Endothelial cell of umbilical vein (primary cell): ENCODE results near the gene SGCD. TPM values are rescaled to one million over a fixed set of nuclear protein-coding genes. Genes with fewer than 3 reads are reported as not detected.

Source experiments
- BruUV-seq: library from RNA; stranded (reverse); fragments of 400-500 nt; replicated peaks from 2 replicates; lab custom pipeline; 2021; lab: Mats Ljungman, UMichigan
- CTCF ChIA-PET: fragments of 300-600, 350-600 bp; sonication (Branson Sonifier 250); formaldehyde crosslinking; loops from one replicate; lab custom pipeline; 2021; ENCODE audit warnings: antibody characterized with exemption, inconsistent platforms; lab: Charles Lee
- POLR2A ChIA-PET: fragments of 300-600, 350-600 bp; sonication (Branson Sonifier 250); formaldehyde crosslinking; loops from one replicate; lab custom pipeline; 2021; ENCODE audit warnings: antibody characterized with exemption, inconsistent platforms; lab: Charles Lee
- DNase-seq: peaks from one replicate; pipeline ENCODE4 v3.0.0-alpha.2; 2011; ENCODE audit warnings: low read depth, low spot score
- FAIRE-seq: peaks from 2 replicates; lab custom pipeline; 2011; peaks lifted over from hg19 to GRCh38; lab: Jason Lieb, UNC
- H2AFZ ChIP-seq: 2 replicates; pipeline ENCODE4 v1.6.0; 2012; ENCODE audit warnings: low read depth, low read length, control low read depth, inconsistent platforms
- H3K27ac ChIP-seq: 2 replicates; pipeline ENCODE4 v1.5.1; 2011; ENCODE audit warnings: low read depth, mild to moderate bottlenecking, control low read depth, low read length, moderate library complexity; ENCODE audit not compliant: insufficient read depth
- H3K27me3 ChIP-seq, 2 experiments: 2 replicates each; pipeline versions ENCODE4 v1.6.0 to v1.6.1; 2011; ENCODE audit warnings: low read length in 2 of 2, mixed read lengths in 1 of 2; ENCODE audit not compliant: control insufficient read depth in 2 of 2, insufficient read depth in 2 of 2
- H3K36me3 ChIP-seq, 2 experiments: 2 replicates in 1 of 2; 3 replicates in 1 of 2; pipeline ENCODE4 v1.5.1; 2011; ENCODE audit warnings: low read length in 2 of 2, mild to moderate bottlenecking in 1 of 2, moderate library complexity in 1 of 2; ENCODE audit not compliant: control insufficient read depth in 2 of 2, insufficient read depth in 2 of 2; ENCODE audit errors: extremely low read depth in 1 of 2
- H3K4me1 ChIP-seq: 3 replicates; pipeline ENCODE4 v1.5.1; 2011; ENCODE audit warnings: mild to moderate bottlenecking, low read length; ENCODE audit not compliant: control insufficient read depth, insufficient read depth; ENCODE audit errors: extremely low read depth
- H3K4me2 ChIP-seq: 2 replicates; pipeline ENCODE4 v1.6.1; 2011; ENCODE audit warnings: low read length, control low read depth, mixed read lengths; ENCODE audit not compliant: insufficient read depth
- H3K4me3 ChIP-seq, 3 experiments: fragments of 200-600 bp in 1 of 3; sonication (generic), shearing (Covaris generic) in 1 of 3; replicated peaks in 1 of 3; 2 replicates each; pipeline ENCODE4 v1.5.1; 2011 to 2016; ENCODE audit warnings: control low read depth in 3 of 3, low read length in 3 of 3, mild to moderate bottlenecking in 2 of 3, inconsistent platforms in 1 of 3, low read depth in 1 of 3, moderate library complexity in 1 of 3; ENCODE audit not compliant: insufficient read depth in 1 of 3
- H3K79me2 ChIP-seq: 2 replicates; pipeline ENCODE4 v1.6.0; 2012; ENCODE audit warnings: low read length, inconsistent platforms; ENCODE audit not compliant: control insufficient read depth, insufficient read depth
- H3K9ac ChIP-seq: replicated peaks from 2 replicates; pipeline ENCODE3; 2011; ENCODE audit warnings: low read length, control low read depth; ENCODE audit not compliant: insufficient read depth; ENCODE audit errors: extremely low read depth
- H3K9me1 ChIP-seq: replicated peaks from 3 replicates; pipeline ENCODE4 v1.6.0; 2011; ENCODE audit warnings: mild to moderate bottlenecking, low read length; ENCODE audit not compliant: control insufficient read depth, insufficient read depth; ENCODE audit errors: extremely low read depth
- H3K9me3 ChIP-seq: replicated peaks from 2 replicates; pipeline ENCODE4 v1.5.1; 2012; ENCODE audit warnings: low read length, inconsistent platforms; ENCODE audit not compliant: control insufficient read depth, insufficient read depth
- H4K20me1 ChIP-seq: replicated peaks from 2 replicates; pipeline ENCODE3; 2011; ENCODE audit warnings: mild to moderate bottlenecking, low read length; ENCODE audit not compliant: control insufficient read depth, insufficient read depth; ENCODE audit errors: extremely low read depth
- EZH2 ChIP-seq: IDR thresholded peaks from 2 replicates; pipeline ENCODE4 v1.6.1; 2012; ENCODE audit warnings: borderline replicate concordance, low read depth, mild to moderate bottlenecking, moderate library complexity, low read length, inconsistent platforms; ENCODE audit not compliant: severe bottlenecking
- FOS ChIP-seq: IDR thresholded peaks from 2 replicates; pipeline ENCODE4 v1.6.1; 2011; ENCODE audit warnings: mild to moderate bottlenecking, low read length, moderate library complexity, borderline replicate concordance; ENCODE audit not compliant: insufficient read depth
- GATA2 ChIP-seq: IDR thresholded peaks from 2 replicates; pipeline ENCODE4 v1.7.0; 2011; ENCODE audit warnings: low read depth, mild to moderate bottlenecking, moderate library complexity, mixed read lengths, low read length; ENCODE audit not compliant: insufficient read length, insufficient read depth
- JUN ChIP-seq: IDR thresholded peaks from 2 replicates; pipeline ENCODE4 v1.6.1; 2011; ENCODE audit warnings: borderline replicate concordance, low read depth; ENCODE audit not compliant: insufficient read length, insufficient read depth
- MYC ChIP-seq: IDR thresholded peaks from one replicate; pipeline ENCODE4 v1.6.1; 2011; ENCODE audit warnings: mild to moderate bottlenecking, low read depth, low read length
- POLR2A ChIP-seq: IDR thresholded peaks from 2 replicates; pipeline ENCODE4 v1.6.1; 2012; ENCODE audit warnings: low read depth, mild to moderate bottlenecking, control low read depth, low read length
- POLR2AphosphoS5 ChIP-seq: IDR thresholded peaks from 2 replicates; pipeline ENCODE4 v1.6.1; 2012; ENCODE audit warnings: low read depth, mild to moderate bottlenecking, control low read depth, low read length, moderate library complexity; ENCODE audit not compliant: insufficient read depth
- dilution Hi-C: fragments of 300-500 bp; cut with MboI; formaldehyde crosslinking; loops from one replicate; pipeline ENCODE4 v1.15.0; 2019; ENCODE audit warnings: low sequenced_read_pairs; ENCODE audit not compliant: extremely low pct_ligation_motif_present
- intact Hi-C: fragments of 100-400 bp; cut with micrococcal nuclease; formaldehyde crosslinking; loops from one replicate; pipeline ENCODE4 v1.10.0; 2022
- polyA plus RNA-seq, 4 experiments: library from polyadenylated mRNA; depleted of rRNA in 3 of 4; stranded (reverse) in 3 of 4; unstranded in 1 of 4; fragments of >200 nt; gene quantifications; 2 replicates each; pipeline versions ENCODE4 v1.2.1 to v1.2.3, GENCODE V29; 2011 to 2012; ENCODE audit warnings: missing spikeins in 1 of 4
- total RNA-seq: library from RNA; stranded (reverse); gene quantifications from 2 replicates; pipeline ENCODE4 v1.2.3, GENCODE V29; 2021
- TF ChIP-seq, protein P1 (sequence below), 2 donors: IDR thresholded peaks; 1 replicate in 1 of 2; 2 replicates in 1 of 2; pipeline ENCODE4 v1.5.1; 2011; ENCODE audit warnings: low read length in 2 of 2, mild to moderate bottlenecking in 2 of 2, moderate library complexity in 2 of 2, control low read depth in 1 of 2, inconsistent platforms in 1 of 2, low read depth in 1 of 2; ENCODE audit not compliant: insufficient read depth in 1 of 2; ENCODE audit errors: extremely low read depth in 1 of 2
- TF ChIP-seq, protein P2 (sequence below): IDR thresholded peaks from 2 replicates; pipeline ENCODE4 v1.6.1; 2011; ENCODE audit not compliant: insufficient read depth, insufficient read length

Gene SGCD
- total and polyA plus RNA-seq, 2 donors (not counting 3 experiments of a cell fraction or from before 2014, with no cell fraction given), result not detected

DNA sequence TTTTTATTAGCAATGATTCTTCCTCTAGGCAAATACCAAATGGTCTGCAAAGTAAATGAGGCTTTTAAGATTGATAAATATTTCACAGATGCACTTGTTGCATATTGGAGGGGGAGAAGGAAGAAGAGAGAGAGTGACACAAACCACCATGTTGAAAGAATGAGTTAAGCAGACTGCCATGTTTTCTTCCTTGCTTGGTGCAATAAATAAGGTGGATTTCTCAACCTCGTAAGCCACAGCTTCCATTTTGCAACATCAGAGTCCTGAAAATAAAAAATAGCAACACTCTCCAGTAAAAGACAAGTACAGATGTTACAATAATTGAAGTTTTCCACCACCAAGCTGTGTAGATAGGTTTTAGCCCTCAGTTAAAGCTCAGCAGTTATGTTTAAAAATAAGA lies 202.9 kb downstream of the SGCD start:
- no peaks in the 10 kb centered on the region for H3K79me2 ChIP-seq
- no peak overlapping the region for H3K4me2 ChIP-seq
- no peaks in the 10 kb centered on the region for H3K36me3 ChIP-seq
- peaks cover 4% of the 10 kb centered on the region for H3K9me3 ChIP-seq
- no peak overlapping the region for H3K9ac ChIP-seq
- H3K9me1 ChIP-seq, result no peaks in the 10 kb centered on the region
- no peak overlapping the region for H3K27ac ChIP-seq
- FAIRE-seq (no peak), DNase-seq (no peak)
- intact Hi-C loops (no loop called here), dilution Hi-C loops (no loop called here)
- no peaks in the 10 kb centered on the region for H4K20me1 ChIP-seq
- POLR2A ChIA-PET, result no interaction called here
- no TSS peak for BruUV-seq
- no peaks in the 10 kb centered on the region for H3K4me1 ChIP-seq
- no peaks in the 10 kb centered on the region for H3K27me3 ChIP-seq
- no peak overlapping the region for H3K4me3 ChIP-seq
- CTCF ChIA-PET, result no interaction called here
- TF ChIP-seq JUN (no peak), POLR2AphosphoS5 (no peak), EZH2 (no peak), GATA2 (no peak), POLR2A (no peak), FOS (no peak), MYC (no peak)
- TF ChIP-seq, protein P1, sequence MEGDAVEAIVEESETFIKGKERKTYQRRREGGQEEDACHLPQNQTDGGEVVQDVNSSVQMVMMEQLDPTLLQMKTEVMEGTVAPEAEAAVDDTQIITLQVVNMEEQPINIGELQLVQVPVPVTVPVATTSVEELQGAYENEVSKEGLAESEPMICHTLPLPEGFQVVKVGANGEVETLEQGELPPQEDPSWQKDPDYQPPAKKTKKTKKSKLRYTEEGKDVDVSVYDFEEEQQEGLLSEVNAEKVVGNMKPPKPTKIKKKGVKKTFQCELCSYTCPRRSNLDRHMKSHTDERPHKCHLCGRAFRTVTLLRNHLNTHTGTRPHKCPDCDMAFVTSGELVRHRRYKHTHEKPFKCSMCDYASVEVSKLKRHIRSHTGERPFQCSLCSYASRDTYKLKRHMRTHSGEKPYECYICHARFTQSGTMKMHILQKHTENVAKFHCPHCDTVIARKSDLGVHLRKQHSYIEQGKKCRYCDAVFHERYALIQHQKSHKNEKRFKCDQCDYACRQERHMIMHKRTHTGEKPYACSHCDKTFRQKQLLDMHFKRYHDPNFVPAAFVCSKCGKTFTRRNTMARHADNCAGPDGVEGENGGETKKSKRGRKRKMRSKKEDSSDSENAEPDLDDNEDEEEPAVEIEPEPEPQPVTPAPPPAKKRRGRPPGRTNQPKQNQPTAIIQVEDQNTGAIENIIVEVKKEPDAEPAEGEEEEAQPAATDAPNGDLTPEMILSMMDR (IDR thresholded peaks at IDR 0.05; ENCODE audit: extremely low read depth in 1 of 2, insufficient read depth in 1 of 2, low read depth in 1 of 2, low read length in 2 of 2), result no peak
- TF ChIP-seq, protein P2, sequence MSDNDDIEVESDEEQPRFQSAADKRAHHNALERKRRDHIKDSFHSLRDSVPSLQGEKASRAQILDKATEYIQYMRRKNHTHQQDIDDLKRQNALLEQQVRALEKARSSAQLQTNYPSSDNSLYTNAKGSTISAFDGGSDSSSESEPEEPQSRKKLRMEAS, result no peak
- H2AFZ ChIP-seq, result no peak overlapping the region
